ENCODE data around the gene EMC10.
"Not testable (repeated sequence)": the region's sequence is repeated elsewhere in the genome, so short reads cannot be mapped to it uniquely, and the experiment has no call there.

Gene EMC10

DNA sequence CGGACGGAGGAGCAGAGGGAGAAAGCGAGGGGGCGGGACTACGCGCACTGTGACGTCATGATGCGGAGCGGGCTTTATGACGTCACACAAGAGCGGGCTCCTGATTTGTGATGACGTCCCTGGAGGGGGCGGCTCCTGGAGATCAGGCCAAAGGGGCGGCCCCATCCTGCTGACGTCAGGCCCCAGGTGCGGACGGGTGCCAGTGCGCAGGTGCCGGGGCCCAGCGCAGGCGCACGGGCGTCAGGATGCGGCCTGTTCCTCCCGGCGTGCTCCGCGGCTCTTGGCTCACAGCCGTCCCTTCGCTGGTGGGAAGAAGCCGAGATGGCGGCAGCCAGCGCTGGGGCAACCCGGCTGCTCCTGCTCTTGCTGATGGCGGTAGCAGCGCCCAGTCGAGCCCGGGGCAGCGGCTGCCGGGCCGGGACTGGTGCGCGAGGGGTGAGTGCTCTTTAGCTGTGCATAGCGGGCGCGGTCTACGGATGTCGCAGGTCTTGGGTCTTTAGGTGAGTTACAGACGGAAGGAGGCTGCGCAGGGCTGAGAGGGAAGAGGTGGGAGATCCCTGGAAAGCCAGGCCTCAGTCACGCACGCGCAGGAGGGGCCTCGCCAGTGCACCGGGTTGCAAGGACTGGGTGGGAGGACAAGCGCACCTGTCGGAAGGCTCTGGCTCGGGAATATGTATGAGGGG lies at the start of gene EMC10, which contains the start of gene GARIN5A:
EMC10 (plus strand) TSS at position 284 of the 683 bp plus-strand sequence; CDS start at position 322, 38 bp downstream.
GARIN5A (minus strand) TSS at position 625 of the 683 bp plus-strand sequence; CDS start at position 165, 460 bp downstream.
- DNase-seq (ENCODE audit: low read depth): peak; percentile 89

GRCh38 chr19:50427318-50427925 lies 48.9 kb upstream of the EMC10 start:
- DNase-seq (ENCODE audit: low read depth): no peak

DNA sequence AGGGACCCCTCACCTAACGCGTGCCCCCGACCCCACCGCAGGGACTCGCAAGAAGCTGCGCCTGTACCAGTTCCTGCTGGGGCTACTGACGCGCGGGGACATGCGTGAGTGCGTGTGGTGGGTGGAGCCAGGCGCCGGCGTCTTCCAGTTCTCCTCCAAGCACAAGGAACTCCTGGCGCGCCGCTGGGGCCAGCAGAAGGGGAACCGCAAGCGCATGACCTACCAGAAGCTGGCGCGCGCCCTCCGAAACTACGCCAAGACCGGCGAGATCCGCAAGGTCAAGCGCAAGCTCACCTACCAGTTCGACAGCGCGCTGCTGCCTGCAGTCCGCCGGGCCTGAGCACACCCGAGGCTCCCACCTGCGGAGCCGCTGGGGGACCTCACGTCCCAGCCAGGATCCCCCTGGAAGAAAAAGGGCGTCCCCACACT lies 48.3 kb upstream of the EMC10 start:
- no peak for DNase-seq (ENCODE audit: low read depth)

DNA sequence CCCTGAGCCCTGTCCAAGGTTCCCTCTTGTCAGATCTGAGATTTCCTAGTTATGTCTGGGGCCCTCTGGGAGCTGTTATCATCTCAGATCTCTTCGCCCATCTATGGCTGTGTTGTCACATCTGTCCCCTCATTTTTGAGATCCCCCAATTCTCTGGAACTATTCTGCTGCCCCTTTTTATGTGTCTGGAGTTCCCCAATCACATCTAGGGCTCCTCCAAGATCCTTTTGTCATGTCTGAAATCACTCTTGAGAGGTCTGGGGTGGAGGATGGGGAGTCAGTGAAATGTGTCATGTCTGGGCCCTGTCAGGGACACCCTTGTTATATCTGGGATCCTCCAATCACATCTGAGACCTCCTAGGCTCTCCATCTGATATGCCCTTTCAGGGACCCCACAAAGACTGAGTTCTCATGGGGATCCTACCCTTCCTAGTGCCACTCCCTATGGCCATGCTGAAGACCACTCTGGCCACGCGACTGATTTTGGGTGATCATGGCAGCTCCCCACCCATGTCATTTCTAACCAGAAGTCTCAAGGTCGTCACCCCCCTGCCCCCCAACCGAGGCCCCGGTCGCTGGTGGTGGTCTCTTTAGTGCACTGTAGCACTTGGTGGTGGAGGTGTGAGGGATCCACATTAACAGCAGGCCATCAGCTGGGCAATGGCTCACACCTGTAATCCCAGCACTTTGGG lies 47.4 kb upstream of the EMC10 start:
- DNase-seq (ENCODE audit: low read depth): no peak

GRCh38 chr19:50430888-50431342 lies 45.4 kb upstream of the EMC10 start:
- no peak for DNase-seq (ENCODE audit: low read depth)

- DNase-seq (ENCODE audit: low read depth): peak; percentile 81
Observed at GRCh38 chr19:50431343-50432220, 44.7 kb upstream of the EMC10 start.

- no peak for DNase-seq (ENCODE audit: low read depth)
Observed at GRCh38 chr19:50432221-50433028, 43.9 kb upstream of the EMC10 start, which contains the start of gene MYBPC2. Gene MYBPC2 (plus strand): TSS chr19:50432892. CDS start chr19:50432954, 62 bp downstream.

- DNase-seq (ENCODE audit: low read depth): no peak
Observed at GRCh38 chr19:50433201-50434180, 42.8 kb upstream of the EMC10 start.

DNA sequence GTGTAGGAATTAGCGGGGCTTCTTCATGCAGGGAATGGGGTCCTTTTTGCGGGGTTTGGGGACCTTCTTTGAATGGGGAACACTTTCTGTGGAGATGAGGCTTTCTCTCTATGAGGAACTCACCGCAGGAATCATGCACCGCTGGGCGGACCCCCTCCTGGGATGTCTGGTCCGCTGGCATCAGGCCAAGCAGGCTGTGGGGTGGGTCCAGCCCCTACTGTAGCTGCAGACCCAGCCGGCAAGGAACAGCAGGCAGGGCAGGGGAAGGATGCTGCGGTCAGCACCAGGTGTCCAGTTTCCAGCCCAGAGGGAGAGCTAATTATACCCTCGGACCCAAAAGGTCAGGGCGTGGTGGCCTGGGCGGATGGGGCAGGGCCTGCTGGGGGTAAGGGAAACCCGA lies 41.8 kb upstream of the EMC10 start:
- no peak for DNase-seq (ENCODE audit: low read depth)

DNA sequence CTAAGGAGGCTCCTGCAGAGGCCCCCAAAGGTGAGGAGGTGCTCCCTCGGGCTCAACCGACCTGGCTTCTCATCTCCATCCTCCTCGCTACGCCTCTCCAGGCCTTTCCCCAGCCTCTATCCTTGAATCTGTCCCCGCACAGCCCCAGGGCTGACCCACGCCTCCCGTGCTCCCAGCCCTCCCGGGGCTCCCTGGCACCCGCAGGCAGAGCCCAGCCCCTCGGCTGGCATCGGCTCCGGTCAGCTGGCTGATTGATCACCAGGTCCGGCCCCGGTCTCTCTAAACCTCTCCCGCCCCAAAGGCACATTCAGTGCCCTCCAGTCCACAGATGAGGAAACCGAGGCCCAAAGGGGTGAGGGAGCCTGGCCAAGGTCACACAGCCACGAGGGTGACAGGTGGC lies 41.1 kb upstream of the EMC10 start:
- DNase-seq (ENCODE audit: low read depth): no peak

- DNase-seq (ENCODE audit: low read depth): no peak
Observed at GRCh38 chr19:50435627-50436026, 40.7 kb upstream of the EMC10 start.

DNA sequence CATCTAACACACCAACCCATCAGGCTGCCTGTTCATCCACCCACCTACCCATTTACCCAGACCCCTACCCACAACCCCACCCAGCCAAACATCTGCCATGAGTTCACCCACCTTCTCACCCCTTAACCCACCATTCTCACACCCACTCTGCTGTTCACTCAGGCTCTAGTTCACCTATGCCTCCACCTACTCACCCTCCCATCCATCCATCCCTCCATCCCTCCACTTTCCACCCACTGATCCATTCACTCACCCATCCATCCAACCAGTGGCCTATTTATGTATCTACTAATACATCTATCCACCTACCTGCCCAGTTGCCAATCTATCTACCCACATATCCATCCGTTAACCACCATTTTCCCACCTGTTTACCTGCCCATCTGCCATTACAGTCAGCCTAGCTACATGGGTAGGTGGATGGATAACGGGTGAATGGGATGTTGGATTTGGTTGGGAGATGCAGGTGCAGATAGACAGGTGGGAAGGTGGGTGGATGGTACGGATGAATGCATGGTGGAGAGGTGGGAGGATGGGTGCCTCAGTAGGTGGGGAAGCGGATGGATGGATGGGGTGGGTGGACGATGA lies 38.4 kb upstream of the EMC10 start:
- no peak for DNase-seq (ENCODE audit: low read depth)

DNA sequence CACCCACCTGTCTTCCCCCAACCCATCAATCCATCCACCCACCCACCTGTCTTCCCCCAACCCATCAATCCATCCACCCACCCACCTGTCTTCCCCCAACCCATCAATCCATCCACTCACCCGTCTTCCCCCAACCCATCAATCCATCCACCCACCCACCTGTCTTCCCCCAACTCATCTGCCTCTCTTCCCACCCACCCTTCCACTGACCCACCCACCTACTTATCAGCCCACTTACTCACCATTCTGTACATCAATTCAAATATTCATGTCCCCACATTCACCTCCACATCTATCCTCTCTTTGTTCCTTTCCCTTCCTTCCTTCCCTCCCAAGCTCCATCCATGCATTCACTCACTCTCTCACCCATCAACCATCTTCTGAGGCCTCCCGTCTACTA lies 37.2 kb upstream of the EMC10 start:
- not testable (repeated sequence) for DNase-seq (ENCODE audit: low read depth)

DNA sequence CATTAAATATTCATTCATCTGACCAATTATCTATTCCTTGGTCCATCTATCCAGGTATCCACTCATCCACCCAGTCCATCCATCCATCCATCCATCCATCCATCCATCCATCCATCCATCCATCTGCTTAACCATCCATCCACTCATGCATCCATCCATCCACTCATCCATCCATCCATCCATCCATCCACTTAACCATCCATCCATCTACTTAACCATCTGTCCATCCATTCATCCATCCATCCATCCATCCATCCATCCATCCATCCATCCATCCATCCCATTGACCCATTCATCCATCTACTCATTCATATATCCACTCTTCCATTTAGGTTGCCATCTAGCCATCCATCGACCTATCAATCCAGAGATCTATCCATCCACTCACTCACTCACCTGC lies 32.2 kb upstream of the EMC10 start:
- no peak for DNase-seq (ENCODE audit: low read depth)

DNA sequence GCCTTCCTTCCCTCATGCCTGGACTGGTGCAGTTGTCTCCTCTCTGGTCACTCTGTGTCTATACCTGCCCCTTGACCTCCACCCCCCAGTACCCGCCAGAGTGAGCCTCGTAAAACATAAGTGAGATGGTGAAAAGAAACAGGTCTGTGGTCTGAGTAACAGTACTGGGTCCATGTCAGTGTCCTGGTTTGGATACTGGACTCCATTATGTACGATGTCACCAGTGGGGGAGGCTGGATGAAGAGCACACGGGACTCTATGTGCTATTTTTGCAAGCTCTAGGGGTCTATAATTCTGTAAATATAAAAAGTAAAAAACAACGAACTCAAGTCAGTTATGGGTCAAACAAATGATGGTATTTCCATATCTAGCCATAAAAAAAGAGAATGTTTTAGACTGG lies 29.3 kb upstream of the EMC10 start:
- no peak for DNase-seq (ENCODE audit: low read depth)

DNA sequence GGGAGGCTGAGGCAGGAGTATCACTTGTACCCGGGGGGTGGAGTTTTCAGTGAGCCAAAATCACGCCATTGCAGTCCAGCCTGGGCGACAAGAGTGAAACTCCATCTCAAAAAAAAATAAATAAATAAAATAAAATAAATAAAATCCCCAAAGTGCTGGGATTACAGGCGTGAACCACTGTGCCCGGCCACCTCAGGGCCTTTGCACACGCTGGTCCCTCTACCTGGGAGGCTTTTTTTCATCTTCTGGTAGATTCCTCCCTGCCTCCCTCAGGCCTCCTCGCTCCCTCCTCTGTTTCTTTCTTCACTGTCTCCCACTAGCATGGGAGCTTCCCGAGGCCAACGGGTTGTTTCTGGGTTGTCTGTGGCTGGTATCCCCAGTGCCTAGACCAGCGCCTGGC lies 28.6 kb upstream of the EMC10 start:
- no peak for DNase-seq (ENCODE audit: low read depth)

DNA sequence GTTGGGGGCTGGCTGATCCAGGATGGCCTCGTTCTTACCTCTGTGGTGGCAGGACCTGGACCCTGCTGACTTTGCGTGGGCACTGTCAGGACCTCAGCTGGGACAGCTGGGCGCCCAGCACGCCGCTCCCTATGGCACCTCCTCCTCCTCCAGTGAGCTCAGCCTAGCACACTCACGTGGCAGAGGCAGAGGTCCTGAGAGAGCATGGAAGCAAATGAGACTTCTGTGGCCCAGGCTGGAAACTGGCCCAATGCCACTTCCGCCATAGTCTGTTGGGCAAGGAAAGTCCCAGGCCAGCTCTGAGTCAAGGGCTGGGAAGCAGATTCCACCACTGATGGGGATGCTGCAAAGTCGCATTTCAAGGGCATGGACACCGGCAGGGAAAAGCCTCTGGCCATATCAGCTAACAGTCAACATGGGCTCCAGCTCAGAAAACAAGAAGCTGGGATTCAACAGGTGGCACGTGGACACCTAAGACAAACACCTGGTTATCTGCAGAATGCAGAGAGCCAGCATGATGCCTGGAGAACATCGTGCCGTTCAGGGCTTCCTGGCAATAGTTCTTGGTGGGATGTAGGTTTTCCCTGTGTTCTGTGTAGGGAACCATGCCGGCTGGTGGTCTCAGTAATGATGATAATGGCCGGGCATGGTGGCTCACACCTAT lies 26.9 kb upstream of the EMC10 start:
- no peak for DNase-seq (ENCODE audit: low read depth)

DNA sequence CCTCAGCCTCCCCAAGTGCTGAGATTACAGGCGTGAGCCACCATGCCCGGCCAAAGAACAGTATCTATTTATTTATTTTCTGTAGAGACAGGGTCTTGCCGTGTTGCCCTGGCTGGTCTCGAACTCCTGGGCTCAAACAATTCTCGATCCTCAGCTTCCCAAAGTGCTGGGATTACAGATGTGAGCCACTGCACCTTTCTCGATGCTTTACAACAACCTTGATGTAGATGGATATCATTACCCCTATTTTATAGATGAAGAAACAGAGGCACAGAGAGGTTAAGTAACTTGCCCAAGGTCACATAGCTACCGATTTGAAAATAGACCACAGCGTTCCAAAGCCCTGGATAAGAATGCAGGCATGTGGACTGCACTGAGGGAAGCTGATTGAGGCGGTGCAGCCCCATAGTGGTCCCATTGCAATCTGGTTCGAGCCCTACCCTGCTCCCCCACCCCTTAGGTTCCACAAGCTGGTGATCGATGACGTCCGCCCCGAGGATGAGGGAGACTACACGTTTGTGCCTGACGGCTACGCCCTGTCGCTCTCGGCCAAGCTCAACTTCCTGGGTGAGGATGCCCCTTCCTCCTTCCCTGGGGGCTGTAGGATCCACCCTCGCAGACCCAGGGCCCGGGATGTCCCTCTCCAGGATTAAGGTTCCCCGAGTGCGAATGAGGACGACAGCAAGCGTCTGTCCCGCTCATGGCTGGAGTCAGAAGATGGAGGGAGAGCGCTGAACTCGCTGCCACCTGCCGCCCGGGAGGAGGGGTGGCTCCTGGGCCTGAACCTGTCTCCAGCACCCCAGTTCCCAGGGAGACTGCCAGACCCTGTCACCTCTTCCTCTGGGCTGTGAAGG lies 25.7 kb upstream of the EMC10 start:
- DNase-seq (ENCODE audit: low read depth): no peak

All from stimulated activated CD4-positive, alpha-beta T cell treated with anti-CD3 and anti-CD28 coated beads, Interleukin-2, amount 100 ng/mL, for 4 hours (primary cell).